GM19238 (cell line): ENCODE data around the gene IRAK4.

Source experiments
- DNase-seq: peaks from one replicate; pipeline ENCODE4 v3.0.0; 2011; ENCODE audit warnings: low spot score; ENCODE audit not compliant: insufficient read length

Gene IRAK4

DNA sequence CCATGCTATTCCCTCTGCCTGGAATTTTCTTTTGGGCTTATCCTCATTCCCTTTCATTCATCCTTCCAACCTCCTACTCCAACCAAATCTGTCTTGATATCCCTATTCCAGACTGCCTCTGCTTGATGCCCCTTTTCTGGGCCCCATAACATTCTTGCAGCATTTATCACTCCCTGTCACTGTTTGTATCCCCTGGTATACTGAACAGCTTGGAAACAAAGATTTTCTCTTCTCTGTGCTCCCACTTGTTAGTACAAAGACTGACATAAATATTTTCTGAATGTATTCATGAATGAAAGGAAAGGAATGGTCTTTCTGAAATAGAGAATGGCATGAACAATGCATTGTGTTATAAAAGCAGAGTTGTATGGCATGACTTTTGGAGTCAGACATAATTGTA is 7.5 kb downstream of the IRAK4 start:
- no peak for DNase-seq

DNA sequence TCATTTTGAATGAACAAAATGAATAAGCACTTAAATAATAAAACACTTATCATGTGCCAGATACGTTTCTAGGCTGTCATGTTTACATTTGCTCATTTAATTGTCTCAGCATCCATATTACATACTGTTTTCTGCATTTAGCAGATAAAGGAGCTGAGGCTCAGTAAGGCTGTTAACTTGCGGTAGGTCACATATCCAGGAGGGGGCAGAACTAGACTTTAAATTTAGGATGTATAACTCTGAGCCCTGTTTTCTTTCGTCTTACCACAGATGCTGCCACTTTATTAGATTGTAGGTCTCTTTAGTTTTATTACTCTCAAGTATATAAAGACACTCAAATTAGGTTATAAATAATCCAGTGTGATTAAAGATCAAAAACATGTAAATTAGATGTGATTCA is 17.7 kb downstream of the IRAK4 start:
- no peak for DNase-seq

- no peak for DNase-seq
Observed at GRCh38 chr12:43786899-43787693, 28.3 kb downstream of the IRAK4 start.

DNA sequence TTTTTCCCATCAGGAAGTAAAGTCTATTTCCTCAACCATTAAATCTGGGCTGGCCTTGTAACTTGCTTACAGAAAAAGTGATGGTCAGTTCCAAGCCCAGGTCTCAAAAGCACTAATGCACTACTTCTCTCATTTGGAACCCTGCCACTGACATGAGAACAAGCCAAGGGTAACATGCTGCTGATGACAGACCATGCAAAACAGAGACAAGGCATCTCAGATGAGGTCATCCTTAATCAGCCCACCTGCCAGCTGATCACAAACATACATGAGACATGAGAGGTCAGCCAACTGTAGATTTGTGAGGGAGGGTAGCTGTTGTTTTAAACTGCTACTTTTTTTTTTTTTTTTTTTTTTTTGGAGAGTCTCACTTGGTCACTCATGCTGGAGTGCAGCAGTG is 31.2 kb downstream of the IRAK4 start:
- no peak for DNase-seq

- no peak for DNase-seq
Observed at GRCh38 chr12:43795716-43796280, 37.0 kb downstream of the IRAK4 start.

DNA sequence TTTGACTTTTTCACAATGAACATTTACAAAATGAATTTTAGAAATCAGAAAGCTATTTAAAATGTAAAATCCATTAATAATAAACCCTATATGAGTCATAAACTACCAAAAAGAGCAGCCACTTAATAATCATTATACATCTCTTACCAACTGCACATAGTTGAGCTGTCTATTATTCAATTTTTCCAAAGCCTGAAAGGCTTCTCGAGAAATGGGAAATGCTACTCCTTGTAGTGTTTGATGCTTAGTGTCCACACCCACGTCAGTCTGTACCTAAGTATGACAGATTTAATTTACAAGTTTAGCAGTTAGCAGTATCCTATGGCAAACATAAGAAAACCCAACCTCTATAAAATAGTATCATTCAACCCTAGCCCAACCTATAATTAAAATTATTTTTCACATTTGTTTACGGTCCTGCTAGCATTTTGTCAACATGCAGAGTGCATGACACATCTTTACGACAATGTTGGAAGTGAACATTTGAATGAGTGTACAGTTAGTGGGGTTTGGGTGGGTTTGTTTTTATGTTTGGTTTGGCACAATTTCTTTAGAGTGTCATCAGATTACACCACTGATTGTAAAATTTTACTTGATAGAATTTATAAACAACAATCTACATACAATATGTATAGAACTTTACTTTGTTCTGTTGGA is 38.9 kb downstream of the IRAK4 start:
- no peak for DNase-seq

- DNase-seq = no peak
Observed at GRCh38 chr12:43805149-43805859, 46.6 kb downstream of the IRAK4 start.

DNA sequence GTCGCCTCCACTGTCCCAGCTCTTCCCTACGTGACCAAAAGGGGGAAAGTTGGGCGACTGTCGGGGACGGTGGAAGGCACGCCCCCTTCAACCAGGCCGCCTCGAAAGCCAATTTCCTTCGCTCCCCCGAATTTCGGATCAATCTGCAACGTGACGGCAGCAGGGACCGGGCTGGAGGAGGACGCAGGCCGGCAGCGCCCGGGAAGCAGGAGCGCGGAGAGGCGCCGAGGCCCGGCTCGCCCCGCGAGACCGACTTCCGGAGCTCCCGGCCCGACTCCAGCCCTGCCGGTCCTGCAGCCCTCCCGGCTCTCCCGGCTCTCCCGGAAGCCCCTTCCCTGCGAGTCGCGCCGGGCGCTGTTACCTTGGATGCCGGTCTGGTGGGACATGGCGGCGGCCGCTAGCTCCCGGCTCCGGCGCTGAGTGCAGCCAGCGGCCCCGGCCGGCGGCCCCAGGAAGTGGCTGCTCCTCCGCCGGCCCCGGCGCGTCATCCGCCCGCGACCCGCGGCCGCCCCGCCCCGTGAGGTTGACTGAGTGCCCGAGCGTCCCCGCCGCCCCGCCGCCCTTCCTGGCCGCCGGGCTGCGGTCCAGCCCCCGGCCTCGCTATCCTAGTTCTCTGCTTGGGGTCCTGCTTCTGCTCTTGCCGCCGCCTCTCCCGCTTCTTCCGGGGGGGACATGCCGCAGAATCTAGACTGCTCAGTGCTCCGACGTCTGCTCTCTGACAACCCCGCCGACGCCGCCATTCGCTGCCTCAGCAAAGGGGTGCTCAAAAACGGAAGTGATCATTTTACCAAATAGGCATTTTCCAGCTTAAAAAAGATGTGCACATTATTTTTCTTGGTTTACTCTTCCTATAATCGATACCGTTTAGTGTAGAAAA is 47.3 kb downstream of the IRAK4 start, which contains the start of gene TWF1:
Gene TWF1 (minus strand): TSS at position 458 of the 877 bp plus-strand sequence. CDS start 72 bp downstream, at position 386.
- peak; percentile 74 for DNase-seq

- DNase-seq = no peak
Observed at GRCh38 chr12:43806737-43807072, 48.0 kb downstream of the IRAK4 start.

DNA sequence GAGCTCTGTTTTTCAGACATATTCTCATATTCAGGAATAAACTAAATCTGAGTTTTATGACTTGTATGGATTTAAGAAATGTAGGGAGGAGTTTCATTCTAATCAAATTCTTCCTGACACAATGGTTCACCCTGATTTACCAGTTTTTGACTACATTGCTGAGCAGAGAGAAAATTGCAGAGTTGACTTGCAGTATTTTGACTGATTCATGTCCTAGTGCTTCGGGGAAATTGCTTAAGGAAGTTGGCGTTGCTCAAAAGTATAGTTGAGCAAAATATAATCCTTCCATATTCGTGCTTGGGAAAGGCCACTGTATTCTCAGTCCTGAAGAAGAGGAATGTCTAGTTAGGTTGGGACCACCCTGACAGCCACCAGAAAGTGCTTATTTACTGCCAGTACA is 48.6 kb downstream of the IRAK4 start:
- no peak for DNase-seq

DNA sequence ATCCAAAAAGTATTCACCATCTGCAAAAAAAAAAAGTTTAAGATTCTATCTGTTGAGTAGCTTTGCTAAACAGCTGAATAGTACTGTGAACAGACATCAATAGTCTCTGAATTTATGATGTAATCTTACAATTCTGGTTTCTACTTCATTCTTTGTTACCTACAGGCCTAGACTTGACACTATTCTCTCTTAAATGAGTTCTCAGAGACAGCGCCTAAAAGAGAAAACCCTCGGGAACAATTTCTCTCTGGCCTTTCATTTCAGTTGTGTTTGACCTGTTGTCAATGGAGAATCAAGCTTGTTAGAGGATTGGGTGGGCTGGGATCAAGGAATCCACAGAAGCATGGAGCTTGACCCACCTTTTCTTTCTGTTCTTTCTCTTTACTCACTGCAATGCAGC is 53.3 kb downstream of the IRAK4 start:
- DNase-seq = no peak

- DNase-seq = no peak
Observed at GRCh38 chr12:43812926-43813325, 54.2 kb downstream of the IRAK4 start.

DNA sequence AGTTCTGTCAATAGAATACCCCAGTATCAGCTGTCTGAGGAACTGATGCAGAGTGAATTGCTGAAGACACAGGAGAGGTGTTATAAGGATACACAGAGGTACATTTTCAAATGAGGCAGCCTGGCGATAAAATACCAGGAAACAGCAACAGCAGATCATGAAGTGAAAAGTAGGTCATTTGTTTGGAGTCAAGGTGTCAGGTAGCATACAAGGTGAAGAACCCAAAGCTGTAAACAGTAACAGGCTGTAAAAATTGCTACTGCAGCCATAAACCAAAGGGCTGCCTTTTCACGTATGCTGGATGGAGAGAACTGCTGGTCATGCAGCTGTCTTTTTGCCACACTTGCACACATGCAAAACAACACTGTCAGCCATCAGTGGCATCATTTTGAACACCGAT is 56.7 kb downstream of the IRAK4 start:
- no peak for DNase-seq

DNA sequence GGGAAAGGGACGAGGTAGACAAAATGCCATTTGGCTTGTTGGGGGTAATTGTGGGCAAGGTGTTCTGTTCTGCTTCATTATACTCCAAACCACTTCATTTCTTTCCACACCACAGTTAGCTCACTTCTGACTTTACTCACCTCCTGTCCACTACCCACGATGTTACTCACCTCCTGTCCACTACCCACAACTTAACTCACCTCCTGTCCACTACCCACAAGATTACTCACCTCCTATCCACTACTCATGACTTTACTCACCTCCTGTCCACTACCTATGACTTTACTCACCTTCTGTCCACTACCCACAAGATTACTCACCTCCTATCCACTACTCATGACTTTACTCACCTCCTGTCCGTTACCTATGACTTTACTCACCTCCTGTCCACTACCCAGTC is 57.4 kb downstream of the IRAK4 start:
- DNase-seq = no peak

GRCh38 chr12:43824207-43824775 is 65.5 kb downstream of the IRAK4 start:
- no peak for DNase-seq

DNA sequence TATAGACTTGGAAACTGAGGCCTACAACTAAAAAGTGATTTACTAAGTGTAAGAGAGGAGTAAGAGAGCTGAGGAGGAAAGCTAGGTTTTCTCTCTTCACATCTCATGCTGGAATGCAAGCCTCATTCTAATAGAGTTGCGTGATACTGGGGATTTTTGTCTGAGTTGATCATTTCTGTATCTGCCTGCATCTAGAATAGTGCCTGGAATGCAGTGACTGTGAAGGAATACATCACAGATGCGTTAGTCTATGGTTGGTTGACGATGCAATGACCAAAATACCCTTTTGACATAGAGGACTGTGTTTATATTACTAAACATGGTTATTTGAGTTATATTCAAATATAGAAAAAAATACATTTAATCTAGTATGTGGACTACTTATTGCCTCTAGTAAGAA is 67.9 kb downstream of the IRAK4 start:
- DNase-seq = no peak

DNA sequence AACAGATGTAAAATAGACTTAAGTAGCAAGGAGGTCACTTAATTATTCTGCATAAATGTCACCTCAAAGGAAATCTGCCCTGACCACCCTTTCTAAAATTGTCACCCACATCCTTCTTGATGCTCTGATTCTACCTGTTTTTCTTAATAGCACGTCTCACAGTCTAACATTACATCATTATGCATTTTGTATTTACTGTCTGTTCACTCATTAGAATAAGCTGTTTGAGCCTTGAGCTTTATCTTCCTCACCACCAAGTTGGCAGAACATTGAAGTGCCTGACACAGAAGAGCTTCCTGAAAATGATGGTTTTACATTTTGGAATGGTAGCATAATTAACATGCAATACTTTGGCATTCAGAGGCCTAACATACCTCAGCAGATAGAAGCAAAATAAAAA is 68.3 kb downstream of the IRAK4 start:
- DNase-seq = no peak

DNA sequence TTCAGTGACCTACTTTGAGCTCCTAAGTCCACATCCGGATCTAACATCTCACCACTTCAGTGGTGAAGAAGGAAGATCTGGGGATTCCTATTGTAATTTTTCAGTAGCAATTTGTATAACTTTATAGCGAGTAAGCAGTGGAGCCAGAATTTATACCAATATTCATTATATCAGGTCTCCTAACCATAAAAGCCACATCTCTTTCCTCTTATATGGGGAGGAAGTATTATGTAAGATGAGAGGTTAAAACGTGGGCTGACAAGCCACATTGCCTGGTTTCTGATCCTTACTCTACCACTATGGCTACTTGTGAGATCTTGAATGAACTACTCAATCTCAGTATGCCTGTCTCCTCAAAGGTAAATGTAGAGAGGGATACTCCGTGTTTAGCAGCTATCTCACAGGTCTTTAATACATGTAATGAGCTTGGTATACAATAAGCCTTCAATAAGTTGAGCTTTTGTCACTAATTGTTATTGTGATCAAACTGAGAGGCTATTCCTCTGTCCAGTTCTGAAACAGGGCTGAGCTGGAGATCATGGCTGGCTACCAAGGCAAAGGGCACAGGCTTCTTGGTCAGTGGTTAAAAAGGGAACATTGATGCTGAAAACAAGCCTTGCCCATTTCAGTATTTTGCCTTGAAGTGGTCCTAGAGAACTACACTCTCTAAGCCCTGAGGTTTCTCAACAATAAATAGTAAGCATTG is 73.9 kb downstream of the IRAK4 start:
- DNase-seq = no peak

- DNase-seq = no peak
Observed at GRCh38 chr12:43835264-43835655, 76.5 kb downstream of the IRAK4 start.
